Measurements from ENCODE around the gene PCNT.

PCNT gene

GRCh38 chr21:46394595-46395104 lies 70.7 kb downstream of the PCNT start:
- Histone ChIP-seq H3K79me2 (ENCODE audit: low read length) (no peaks in the 10 kb centered on the region), H3K4me2 (ENCODE audit: low read length) (no peak overlapping the region), H3K9ac (ENCODE audit: low read length) (no peak overlapping the region), H2AFZ (ENCODE audit: low read depth, low read length) (no peak overlapping the region), H3K27me3 (ENCODE audit: low read depth, low read length) (no peaks in the 10 kb centered on the region), H3K4me1 (ENCODE audit: low read length) (no peaks in the 10 kb centered on the region), H3K27ac (ENCODE audit: low read length) (no peak overlapping the region), H3K9me3 (ENCODE audit: insufficient read depth, low read length) (no peaks in the 10 kb centered on the region), H4K20me1 (ENCODE audit: insufficient read depth, low read length) (no peaks in the 10 kb centered on the region), H3K4me3 (ENCODE audit: low read length) (no peak overlapping the region), H3K36me3 (replicated peaks; ENCODE audit: low read depth, low read length) (peaks cover 5% of the 10 kb centered on the region)
- TF ChIP-seq CTCF (IDR thresholded peaks at IDR 0.05; ENCODE audit: low read depth, low read length) (no peak), EZH2phosphoT487 (IDR thresholded peaks at IDR 0.05; ENCODE audit: low read depth) (no peak)

DNA sequence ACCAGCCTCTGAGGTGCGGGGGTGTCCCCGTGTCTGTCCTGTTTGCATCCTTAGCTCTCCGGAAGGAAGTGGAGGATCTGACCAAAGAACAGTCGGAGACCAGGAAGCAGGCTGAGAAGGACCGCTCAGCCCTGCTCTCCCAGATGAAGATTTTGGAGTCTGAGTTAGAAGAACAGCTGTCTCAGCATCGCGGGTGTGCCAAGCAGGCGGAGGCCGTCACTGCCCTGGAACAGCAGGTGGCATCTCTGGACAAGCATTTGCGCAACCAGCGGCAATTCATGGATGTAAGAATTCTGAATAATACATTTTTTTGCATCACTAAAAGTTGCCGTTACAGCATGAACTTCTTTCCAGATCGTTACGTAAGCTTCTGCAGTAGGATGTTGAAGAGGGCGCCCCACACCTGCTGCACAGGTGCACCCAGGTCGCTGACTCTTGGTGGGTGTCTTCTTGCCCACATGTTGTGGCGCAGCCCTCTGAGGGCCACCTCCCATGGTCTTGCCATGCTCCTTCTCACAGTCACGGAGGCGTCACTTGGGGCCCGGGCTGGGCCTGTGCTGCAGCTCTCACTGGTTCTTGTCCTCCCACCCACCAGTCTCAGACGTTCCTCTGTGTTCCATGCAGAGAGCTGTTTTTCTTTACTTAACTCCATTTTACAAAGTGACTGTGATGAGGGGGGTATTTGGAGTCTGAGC lies 73.4 kb downstream of the PCNT start:
- Histone ChIP-seq H3K9me3 (ENCODE audit: insufficient read depth, low read length) (no peaks in the 10 kb centered on the region), H3K27ac (ENCODE audit: low read length) (no peak overlapping the region), H3K36me3 (replicated peaks; ENCODE audit: low read depth, low read length) (peaks cover 11% of the 10 kb centered on the region), H3K4me1 (ENCODE audit: low read length) (no peaks in the 10 kb centered on the region), H2AFZ (ENCODE audit: low read depth, low read length) (no peak overlapping the region), H4K20me1 (ENCODE audit: insufficient read depth, low read length) (no peaks in the 10 kb centered on the region), H3K4me2 (ENCODE audit: low read length) (no peak overlapping the region), H3K79me2 (ENCODE audit: low read length) (no peaks in the 10 kb centered on the region), H3K4me3 (ENCODE audit: low read length) (no peak overlapping the region), H3K9ac (ENCODE audit: low read length) (no peak overlapping the region), H3K27me3 (ENCODE audit: low read depth, low read length) (no peaks in the 10 kb centered on the region)
- TF ChIP-seq EZH2phosphoT487 (IDR thresholded peaks at IDR 0.05; ENCODE audit: low read depth) = no peak
- TF ChIP-seq CTCF (IDR thresholded peaks at IDR 0.05; ENCODE audit: low read depth, low read length) = no peak

DNA sequence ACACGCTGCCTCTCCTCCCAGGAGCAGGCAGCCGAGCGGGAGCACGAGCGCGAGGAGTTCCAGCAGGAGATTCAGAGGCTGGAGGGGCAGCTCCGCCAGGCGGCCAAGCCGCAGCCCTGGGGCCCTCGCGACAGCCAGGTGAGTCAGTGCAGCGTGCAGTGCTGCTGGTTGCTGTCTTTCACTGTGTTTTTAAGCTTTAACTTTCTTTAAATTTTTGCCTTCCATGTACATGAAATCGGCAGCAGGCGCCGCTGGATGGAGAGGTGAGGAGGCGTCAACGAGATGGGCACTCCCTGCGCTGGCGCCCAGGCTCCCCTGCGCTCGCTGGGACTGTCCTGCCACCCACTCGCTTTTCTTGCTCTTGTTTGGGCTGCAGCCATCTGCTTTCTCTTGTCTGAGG lies 74.0 kb downstream of the PCNT start:
- H3K4me2 ChIP-seq (ENCODE audit: low read length) = no peak overlapping the region
- TF ChIP-seq CTCF (IDR thresholded peaks at IDR 0.05; ENCODE audit: low read depth, low read length) (no peak), EZH2phosphoT487 (IDR thresholded peaks at IDR 0.05; ENCODE audit: low read depth) (no peak)
- H3K27ac ChIP-seq (ENCODE audit: low read length) = no peak overlapping the region
- no peaks in the 10 kb centered on the region for H3K9me3 ChIP-seq (ENCODE audit: insufficient read depth, low read length)
- no peak overlapping the region for H3K4me3 ChIP-seq (ENCODE audit: low read length)
- H2AFZ ChIP-seq (ENCODE audit: low read depth, low read length) = no peak overlapping the region
- H3K79me2 ChIP-seq (ENCODE audit: low read length) = no peaks in the 10 kb centered on the region
- no peaks in the 10 kb centered on the region for H3K27me3 ChIP-seq (ENCODE audit: low read depth, low read length)
- no peaks in the 10 kb centered on the region for H3K4me1 ChIP-seq (ENCODE audit: low read length)
- peaks cover 13% of the 10 kb centered on the region for H3K36me3 ChIP-seq (replicated peaks; ENCODE audit: low read depth, low read length)
- no peaks in the 10 kb centered on the region for H4K20me1 ChIP-seq (ENCODE audit: insufficient read depth, low read length)
- no peak overlapping the region for H3K9ac ChIP-seq (ENCODE audit: low read length)

DNA sequence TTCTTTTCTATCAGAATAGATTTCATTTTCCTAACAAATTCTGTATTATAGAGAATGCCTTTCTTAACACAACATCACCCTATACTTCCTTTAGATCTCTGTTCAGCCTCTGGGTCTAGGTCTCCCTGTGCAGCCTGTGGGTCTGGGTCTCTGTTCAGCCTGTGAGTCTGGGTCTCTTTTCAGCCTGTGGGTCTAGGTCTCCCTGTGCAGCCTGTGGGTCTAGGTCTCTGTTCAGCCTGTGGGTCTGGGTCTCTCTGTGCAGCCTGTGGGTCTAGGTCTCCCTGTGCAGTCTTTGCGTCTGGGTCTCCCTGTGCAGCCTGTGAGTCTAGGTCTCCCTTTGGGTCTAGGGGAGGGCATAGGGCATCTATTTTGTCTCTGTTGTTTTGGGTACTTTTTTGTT lies 75.2 kb downstream of the PCNT start:
- no peak overlapping the region for H3K9ac ChIP-seq (ENCODE audit: low read length)
- H3K4me2 ChIP-seq (ENCODE audit: low read length) = no peak overlapping the region
- H3K27ac ChIP-seq (ENCODE audit: low read length) = no peak overlapping the region
- TF ChIP-seq CTCF (IDR thresholded peaks at IDR 0.05; ENCODE audit: low read depth, low read length) (no peak), EZH2phosphoT487 (IDR thresholded peaks at IDR 0.05; ENCODE audit: low read depth) (no peak)
- H3K4me3 ChIP-seq (ENCODE audit: low read length) = no peak overlapping the region
- no peaks in the 10 kb centered on the region for H3K27me3 ChIP-seq (ENCODE audit: low read depth, low read length)
- peaks cover 13% of the 10 kb centered on the region for H3K36me3 ChIP-seq (replicated peaks; ENCODE audit: low read depth, low read length)
- no peaks in the 10 kb centered on the region for H3K4me1 ChIP-seq (ENCODE audit: low read length)
- no peaks in the 10 kb centered on the region for H3K79me2 ChIP-seq (ENCODE audit: low read length)
- no peaks in the 10 kb centered on the region for H3K9me3 ChIP-seq (ENCODE audit: insufficient read depth, low read length)
- no peaks in the 10 kb centered on the region for H4K20me1 ChIP-seq (ENCODE audit: insufficient read depth, low read length)
- H2AFZ ChIP-seq (ENCODE audit: low read depth, low read length) = no peak overlapping the region

All from OCI-LY3 (cell line).